Omental fat pad (tissue), 4 donors: Measurements from ENCODE around the gene ATP5F1D. TPM values are rescaled to one million over a fixed set of nuclear protein-coding genes. Genes with fewer than 3 reads are reported as not detected.
A peak's percentile ranks its signal among the peaks of the same experiment; 100 is the strongest.

Source experiments
- ATAC-seq: fragments of 150-250 bp; one replicate; pipeline ENCODE4 v1.9.1; 2016; ENCODE audit warnings: mild to moderate bottlenecking, moderate library complexity; ENCODE audit not compliant: low FRiP score
- DNase-seq: peaks from one replicate; pipeline ENCODE4 v3.0.0-alpha.2; 2019; ENCODE audit warnings: low spot score
- total RNA-seq, 4 donors: library from RNA; depleted of rRNA; stranded (reverse); fragments of >200 nt; gene quantifications; one replicate each; pipeline ENCODE4 v1.1.0, GENCODE V29; 2016
- TF ChIP-seq, protein P1 (sequence below), 3 donors: fragments of 450-650 bp; IDR thresholded peaks; one replicate each; pipeline ENCODE4 v1.5.1; 2016 to 2017; ENCODE audit warnings: antibody characterized with exemption in 3 of 3, mild to moderate bottlenecking in 3 of 3, moderate library complexity in 2 of 3

Gene ATP5F1D
- total RNA-seq, 4 donors from 2014 or later: 46.4 to 76.0 (median 60.2) TPM

GRCh38 chr19:1222394-1222793 lies 19.2 kb upstream of the ATP5F1D start:
- TF ChIP-seq, protein P1, sequence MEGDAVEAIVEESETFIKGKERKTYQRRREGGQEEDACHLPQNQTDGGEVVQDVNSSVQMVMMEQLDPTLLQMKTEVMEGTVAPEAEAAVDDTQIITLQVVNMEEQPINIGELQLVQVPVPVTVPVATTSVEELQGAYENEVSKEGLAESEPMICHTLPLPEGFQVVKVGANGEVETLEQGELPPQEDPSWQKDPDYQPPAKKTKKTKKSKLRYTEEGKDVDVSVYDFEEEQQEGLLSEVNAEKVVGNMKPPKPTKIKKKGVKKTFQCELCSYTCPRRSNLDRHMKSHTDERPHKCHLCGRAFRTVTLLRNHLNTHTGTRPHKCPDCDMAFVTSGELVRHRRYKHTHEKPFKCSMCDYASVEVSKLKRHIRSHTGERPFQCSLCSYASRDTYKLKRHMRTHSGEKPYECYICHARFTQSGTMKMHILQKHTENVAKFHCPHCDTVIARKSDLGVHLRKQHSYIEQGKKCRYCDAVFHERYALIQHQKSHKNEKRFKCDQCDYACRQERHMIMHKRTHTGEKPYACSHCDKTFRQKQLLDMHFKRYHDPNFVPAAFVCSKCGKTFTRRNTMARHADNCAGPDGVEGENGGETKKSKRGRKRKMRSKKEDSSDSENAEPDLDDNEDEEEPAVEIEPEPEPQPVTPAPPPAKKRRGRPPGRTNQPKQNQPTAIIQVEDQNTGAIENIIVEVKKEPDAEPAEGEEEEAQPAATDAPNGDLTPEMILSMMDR (IDR thresholded peaks at IDR 0.05): no peak
- DNase-seq (no peak), ATAC-seq (no peak)

DNA sequence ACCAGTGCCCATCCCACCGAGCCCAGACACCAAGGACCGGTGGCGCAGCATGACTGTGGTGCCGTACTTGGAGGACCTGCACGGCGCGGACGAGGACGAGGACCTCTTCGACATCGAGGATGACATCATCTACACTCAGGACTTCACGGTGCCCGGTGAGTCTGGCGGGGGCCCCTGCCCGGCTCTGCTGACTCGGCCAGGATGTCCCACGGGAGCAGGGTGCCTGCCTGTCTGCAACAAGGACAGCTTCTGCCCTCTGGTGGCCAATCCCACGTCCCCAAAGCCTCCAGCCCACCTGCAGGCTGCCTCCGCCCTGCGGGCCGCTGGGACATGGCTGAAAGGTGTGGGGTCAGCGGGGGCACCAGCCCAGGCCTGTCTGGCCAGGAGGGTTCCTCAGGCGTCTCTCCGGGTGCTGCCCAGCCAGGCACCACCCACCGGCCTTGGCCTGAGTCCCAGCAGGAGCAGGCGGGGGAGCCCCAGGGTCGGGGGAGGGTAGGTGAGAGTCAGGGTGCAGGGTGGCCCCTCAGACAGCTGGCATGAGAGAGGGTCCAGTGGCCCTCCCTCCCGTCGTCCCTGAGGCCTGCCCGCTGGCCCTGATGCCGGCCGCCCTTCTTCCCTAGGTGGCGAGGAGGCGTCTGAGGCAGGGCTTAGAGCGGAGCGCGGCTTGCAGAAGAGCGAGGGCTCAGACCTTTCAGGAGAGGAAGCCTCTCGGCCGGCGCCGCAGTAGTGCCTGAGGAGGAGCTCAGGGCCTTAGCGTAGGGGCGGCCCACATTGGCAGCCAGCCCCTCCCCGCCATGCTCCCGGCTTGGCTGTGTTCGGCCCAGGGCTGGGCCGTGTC lies 18.3 kb upstream of the ATP5F1D start:
- ATAC-seq: peak; percentile 36
- DNase-seq: no peak
- TF ChIP-seq, protein P1 (IDR thresholded peaks at IDR 0.05): no peak

DNA sequence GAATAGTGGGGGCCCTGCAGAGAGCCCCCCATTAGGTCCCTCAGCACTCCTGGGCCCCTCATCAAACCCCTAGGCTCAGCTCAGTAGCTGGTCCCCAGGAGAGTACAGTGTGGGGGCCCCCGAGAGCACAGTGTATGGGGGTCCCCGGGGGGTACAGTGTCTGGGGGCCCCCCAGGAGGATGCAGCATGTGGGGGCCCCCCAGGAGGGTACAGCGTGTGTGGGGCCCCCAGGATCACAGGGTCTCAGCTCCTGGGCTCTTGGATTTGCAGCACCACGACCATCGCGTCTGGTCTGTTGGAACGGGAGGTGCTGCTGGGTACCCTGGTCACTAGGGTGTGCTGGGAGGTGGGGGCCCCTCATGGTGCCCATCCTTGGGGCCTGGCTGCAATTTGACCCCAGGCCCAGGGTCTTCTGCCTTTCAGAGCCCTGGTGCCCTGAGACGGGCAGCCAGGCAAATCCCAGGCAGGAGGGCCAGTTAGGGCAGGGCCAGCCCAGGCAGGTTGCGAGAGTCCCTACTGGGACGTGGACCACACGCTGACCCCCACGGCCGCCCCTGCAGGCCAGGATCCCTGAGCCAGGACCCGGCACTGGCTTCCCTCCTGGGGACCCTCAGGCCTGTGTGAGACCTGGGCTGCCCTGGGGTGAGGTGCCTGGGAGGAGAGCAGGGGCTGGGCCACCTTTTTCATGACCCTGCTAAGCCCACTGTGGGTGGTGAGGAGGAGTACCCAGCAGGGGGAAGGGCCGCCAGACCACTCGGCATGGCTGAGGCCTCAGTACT lies 17.3 kb upstream of the ATP5F1D start:
- TF ChIP-seq, protein P1 (IDR thresholded peaks at IDR 0.05): no peak
- ATAC-seq: no peak
- no peak for DNase-seq

DNA sequence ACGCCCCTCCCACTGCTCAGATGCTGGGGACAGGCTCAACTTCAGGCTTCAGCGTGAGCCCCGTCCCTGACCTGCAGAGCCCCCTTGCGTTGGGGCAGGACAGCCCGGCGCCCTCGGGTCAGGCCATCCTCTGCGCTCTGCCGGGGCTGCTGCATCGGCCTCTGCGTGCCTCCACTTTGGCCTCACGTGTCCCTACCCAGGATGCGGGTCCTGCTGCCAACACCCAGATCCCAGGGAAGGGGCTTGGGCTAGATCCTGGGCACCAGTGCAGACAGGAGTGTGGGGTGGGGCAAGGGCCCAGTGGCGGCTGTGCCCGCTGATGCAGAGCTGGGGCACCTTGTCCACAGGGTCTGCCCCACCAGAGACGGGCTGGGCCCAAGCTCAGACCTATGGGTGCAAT lies 16.7 kb upstream of the ATP5F1D start:
- no peak for ATAC-seq

GRCh38 chr19:1225440-1226226 lies 15.9 kb upstream of the ATP5F1D start:
- DNase-seq (no peak), ATAC-seq (no peak)
- TF ChIP-seq, protein P1 (IDR thresholded peaks at IDR 0.05): no peak

More for the DNA sequence above, 16.7 kb upstream of the ATP5F1D start:
- DNase-seq: no peak
- TF ChIP-seq, protein P1 (IDR thresholded peaks at IDR 0.05): no peak

GRCh38 chr19:1226227-1226518 lies 15.4 kb upstream of the ATP5F1D start:
- ATAC-seq (no peak), DNase-seq (no peak)
- TF ChIP-seq, protein P1 (IDR thresholded peaks at IDR 0.05): no peak
